H1 (cell line): Measurements from ENCODE around the gene RREB1. TPM values are rescaled to one million over a fixed set of nuclear protein-coding genes. Genes with fewer than 3 reads are reported as not detected.

Source experiments
- CTCF ChIA-PET: fragments of 300-600 bp; sonication (Branson Sonifier 250); formaldehyde crosslinking; loops from one replicate; lab custom pipeline; 2021; ENCODE audit not compliant: partially characterized antibody; lab: Charles Lee
- POLR2A ChIA-PET: fragments of 300-600 bp; sonication (Branson Sonifier 250); formaldehyde crosslinking; loops from one replicate; lab custom pipeline; 2021; ENCODE audit warnings: inconsistent platforms; ENCODE audit not compliant: partially characterized antibody; lab: Charles Lee
- DNase-seq, 2 experiments: peaks; one replicate each; pipeline versions ENCODE4 v3.0.0 to v3.0.0-alpha.2; 2010 to 2022; ENCODE audit warnings: low spot score in 2 of 2, low read depth in 1 of 2, mixed read lengths in 1 of 2
- FAIRE-seq: peaks from 2 replicates; lab custom pipeline; 2011; peaks lifted over from hg19 to GRCh38; lab: Jason Lieb, UNC
- H2AFZ ChIP-seq: 2 replicates; pipeline ENCODE4 v1.8.1; 2012; ENCODE audit warnings: low read length, inconsistent platforms
- H2AK5ac ChIP-seq: 2 replicates; pipeline ENCODE4 v1.6.1; 2013; ENCODE audit warnings: low read depth, low read length
- H2BK120ac ChIP-seq: replicated peaks from 2 replicates; pipeline ENCODE3; 2013; ENCODE audit warnings: low read depth, low read length, inconsistent platforms
- H2BK12ac ChIP-seq: 2 replicates; pipeline ENCODE4 v1.6.1; 2013; ENCODE audit warnings: low read depth, low read length
- H2BK15ac ChIP-seq: 2 replicates; pipeline ENCODE4 v1.6.1; 2013; ENCODE audit warnings: low read length
- H2BK20ac ChIP-seq: 2 replicates; pipeline ENCODE4 v1.6.1; 2013; ENCODE audit warnings: low read length
- H2BK5ac ChIP-seq: 2 replicates; pipeline ENCODE4 v1.6.1; 2013; ENCODE audit warnings: low read depth, low read length
- H3K14ac ChIP-seq: 2 replicates; pipeline ENCODE4 v1.6.1; 2013; ENCODE audit warnings: inconsistent platforms; ENCODE audit not compliant: insufficient read length
- H3K18ac ChIP-seq: 2 replicates; pipeline ENCODE4 v1.6.1; 2013; ENCODE audit warnings: low read length; ENCODE audit errors: extremely low read depth
- H3K23ac ChIP-seq: 2 replicates; pipeline ENCODE4 v1.6.1; 2013; ENCODE audit warnings: inconsistent platforms; ENCODE audit not compliant: insufficient read length
- H3K23me2 ChIP-seq: 2 replicates; pipeline ENCODE4 v1.6.1; 2013; ENCODE audit warnings: low read depth, low read length
- H3K27ac ChIP-seq: 2 replicates; pipeline ENCODE4 v1.6.1; 2011; ENCODE audit warnings: low read depth, low read length, inconsistent platforms
- H3K27me3 ChIP-seq, 4 experiments: replicated peaks in 1 of 4; 1 replicate in 1 of 4; 2 replicates in 3 of 4; pipeline versions ENCODE4 v1.6.1 to v1.8.1; 2011 to 2013; ENCODE audit warnings: low read length in 3 of 4, mild to moderate bottlenecking in 3 of 4, inconsistent platforms in 2 of 4, mixed read lengths in 2 of 4, moderate library complexity in 1 of 4; ENCODE audit not compliant: control insufficient read depth in 3 of 4, insufficient read depth in 3 of 4; ENCODE audit errors: extremely low read depth in 1 of 4
- H3K36me3 ChIP-seq, 4 experiments: 2 replicates each; pipeline versions ENCODE4 v1.6.1 to v1.8.1; 2011 to 2013; ENCODE audit warnings: mild to moderate bottlenecking in 4 of 4, low read length in 3 of 4, moderate library complexity in 2 of 4, control low read depth in 1 of 4, inconsistent platforms in 1 of 4; ENCODE audit not compliant: insufficient read depth in 4 of 4, control insufficient read depth in 2 of 4
- H3K4ac ChIP-seq: replicated peaks from 2 replicates; pipeline ENCODE3; 2013; ENCODE audit warnings: low read length, low read depth, mixed read lengths, inconsistent platforms; ENCODE audit not compliant: insufficient read length
- H3K4me1 ChIP-seq, 4 experiments: replicated peaks in 1 of 4; 1 replicate in 1 of 4; 2 replicates in 3 of 4; pipeline versions ENCODE4 v1.6.1 to v1.8.1; 2011 to 2013; ENCODE audit warnings: low read length in 3 of 4, inconsistent platforms in 2 of 4, mixed read lengths in 1 of 4; ENCODE audit not compliant: insufficient read depth in 4 of 4, control insufficient read depth in 3 of 4
- H3K4me2 ChIP-seq, 2 experiments: 2 replicates each; pipeline versions ENCODE4 v1.6.1 to v1.8.1; 2011 to 2013; ENCODE audit warnings: low read depth in 2 of 2, low read length in 2 of 2, control low read depth in 1 of 2, inconsistent platforms in 1 of 2, mild to moderate bottlenecking in 1 of 2; ENCODE audit not compliant: insufficient read depth in 1 of 2
- H3K4me3 ChIP-seq, 4 experiments: fragments of 200-600, 300-600 bp in 1 of 4; sonication (generic), shearing (Covaris generic), sonication (Bioruptor Twin) in 1 of 4; 2 replicates each; pipeline versions ENCODE4 v1.5.1 to v1.8.1; 2011 to 2016; ENCODE audit warnings: low read length in 4 of 4, low read depth in 3 of 4, control low read depth in 2 of 4, inconsistent platforms in 2 of 4, mild to moderate bottlenecking in 2 of 4, mixed read lengths in 1 of 4, moderate library complexity in 1 of 4; ENCODE audit not compliant: insufficient read depth in 2 of 4; ENCODE audit errors: extremely low read depth in 1 of 4
- H3K56ac ChIP-seq: replicated peaks from 2 replicates; pipeline ENCODE3; 2013; ENCODE audit warnings: low read depth, mild to moderate bottlenecking, mixed read lengths, low read length, inconsistent platforms; ENCODE audit not compliant: insufficient read length
- H3K79me1 ChIP-seq: 2 replicates; pipeline ENCODE4 v1.6.1; 2013; ENCODE audit warnings: low read depth, low read length, control low read depth
- H3K79me2 ChIP-seq, 2 experiments: 2 replicates each; pipeline versions ENCODE4 v1.6.1 to v1.8.1; 2012 to 2013; ENCODE audit warnings: low read length in 2 of 2, mild to moderate bottlenecking in 2 of 2, inconsistent platforms in 1 of 2; ENCODE audit not compliant: insufficient read depth in 2 of 2, control insufficient read depth in 1 of 2
- H3K9ac ChIP-seq, 4 experiments: replicated peaks in 1 of 4; 1 replicate in 1 of 4; 2 replicates in 3 of 4; pipeline versions ENCODE4 v1.6.1 to v1.8.1; 2011 to 2013; ENCODE audit warnings: low read depth in 3 of 4, low read length in 3 of 4, control low read depth in 2 of 4, mild to moderate bottlenecking in 2 of 4, moderate library complexity in 2 of 4, inconsistent platforms in 1 of 4; ENCODE audit errors: extremely low read depth in 1 of 4
- H3K9me3 ChIP-seq, 2 experiments: 2 replicates each; pipeline versions ENCODE4 v1.6.1 to v1.8.1; 2012 to 2013; ENCODE audit warnings: mild to moderate bottlenecking in 2 of 2, moderate library complexity in 2 of 2, control low read depth in 1 of 2, inconsistent platforms in 1 of 2, low read depth in 1 of 2, low read length in 1 of 2, mixed read lengths in 1 of 2; ENCODE audit not compliant: insufficient read depth in 2 of 2
- H4K20me1 ChIP-seq, 2 experiments: replicated peaks in 1 of 2; 2 replicates each; pipeline versions ENCODE3 to v1.8.1; 2011 to 2013; ENCODE audit warnings: inconsistent platforms in 2 of 2, low read length in 2 of 2, mild to moderate bottlenecking in 1 of 2; ENCODE audit not compliant: insufficient read depth in 2 of 2, control insufficient read depth in 1 of 2
- H4K5ac ChIP-seq: 2 replicates; pipeline ENCODE4 v1.6.1; 2013; ENCODE audit warnings: low read length, low read depth, mixed read lengths, inconsistent platforms; ENCODE audit not compliant: insufficient read length
- H4K8ac ChIP-seq: 2 replicates; pipeline ENCODE4 v1.8.0; 2013; ENCODE audit warnings: mild to moderate bottlenecking, moderate library complexity, low read length, inconsistent platforms; ENCODE audit not compliant: insufficient read depth; ENCODE audit errors: extremely low read depth
- H4K91ac ChIP-seq: replicated peaks from 2 replicates; pipeline ENCODE3; 2013; ENCODE audit warnings: low read length, mixed read lengths, inconsistent platforms; ENCODE audit not compliant: insufficient read length
- BACH1 ChIP-seq: IDR thresholded peaks from 2 replicates; pipeline ENCODE4 v1.6.1; 2012; ENCODE audit warnings: low read length, improper control_type of control experiment
- CBX5 ChIP-seq: fragments of 300-800, 300-1000 bp; sonication (generic); IDR thresholded peaks from 2 replicates; pipeline ENCODE4 v1.7.1; 2016; ENCODE audit warnings: antibody characterized with exemption, low read length, low read depth
- EP300 ChIP-seq, 2 experiments: IDR thresholded peaks; 1 replicate in 1 of 2; 2 replicates in 1 of 2; pipeline ENCODE4 v1.6.1; 2011 to 2012; ENCODE audit warnings: low read depth in 2 of 2, low read length in 2 of 2, mild to moderate bottlenecking in 2 of 2, borderline replicate concordance in 1 of 2, inconsistent platforms in 1 of 2, moderate library complexity in 1 of 2
- FOSL1 ChIP-seq: IDR thresholded peaks from 2 replicates; pipeline ENCODE4 v1.6.1; 2011; ENCODE audit warnings: mild to moderate bottlenecking, low read depth, low read length, moderate library complexity; ENCODE audit not compliant: insufficient read depth
- HDAC2 ChIP-seq, 2 experiments: fragments of 300-600 bp in 1 of 2; sonication (generic) in 1 of 2; IDR thresholded peaks; 2 replicates each; pipeline ENCODE4 v1.6.1; 2011 to 2012; ENCODE audit warnings: low read depth in 2 of 2, low read length in 2 of 2, mild to moderate bottlenecking in 2 of 2, moderate library complexity in 2 of 2, borderline replicate concordance in 1 of 2, inconsistent platforms in 1 of 2
- NRF1 ChIP-seq: IDR thresholded peaks from 2 replicates; pipeline ENCODE4 v1.6.1; 2011; ENCODE audit warnings: mild to moderate bottlenecking, low read depth, low read length, improper control_type of control experiment
- POLR2AphosphoS5 ChIP-seq: IDR thresholded peaks from 2 replicates; pipeline ENCODE4 v1.6.1; 2011; ENCODE audit warnings: low read depth, low read length
- SIX5 ChIP-seq: IDR thresholded peaks from 2 replicates; pipeline ENCODE4 v1.6.1; 2011; ENCODE audit warnings: mild to moderate bottlenecking, low read depth, low read length
- SP1 ChIP-seq: IDR thresholded peaks from 2 replicates; pipeline ENCODE4 v1.6.1; 2011; ENCODE audit warnings: low read depth, low read length
- YY1 ChIP-seq: IDR thresholded peaks from 2 replicates; pipeline ENCODE4 v1.6.1; 2011; ENCODE audit warnings: low read depth, mild to moderate bottlenecking, low read length
- WGBS, 2 experiments: shearing (Covaris generic) in 1 of 2; methylation state at CpG; one replicate each; pipeline versions ENCODE4 v1.1.6 to v1.1.7; 2013 to 2015; ENCODE audit warnings: low lambda C conversion rate in 2 of 2, mixed read lengths in 2 of 2, inconsistent platforms in 1 of 2, low coverage in 1 of 2, missing lambda C conversion rate in 1 of 2; ENCODE audit not compliant: insufficient replicate concordance in 2 of 2, insufficient coverage in 1 of 2, insufficient read length in 1 of 2; ENCODE audit errors: extremely low coverage in 1 of 2, missing lambda C conversion rate in 1 of 2; 5-methylcytosine and 5-hydroxymethylcytosine counted together
- polyA plus RNA-seq, 7 experiments: library from polyadenylated mRNA; depleted of rRNA in 3 of 7; stranded (reverse) in 5 of 7; unstranded in 2 of 7; fragments of >200 nt in 5 of 7; fragments of 200-250 nt in 2 of 7; gene quantifications; 1 replicate in 5 of 7; 2 replicates in 1 of 7; 4 replicates in 1 of 7; pipeline versions ENCODE4 v1.2.1 to v1.2.3, GENCODE V29; 2011 to 2013; ENCODE audit warnings: missing spikeins in 2 of 7, mixed read lengths in 2 of 7
- total RNA-seq: library from RNA; stranded (reverse); fragmentation: NEBNext Ultra II Directional; extraction: Animal tissue kit (Norgen Biotek cat#: 25700); gene quantifications from 2 replicates; pipeline ENCODE4 v1.2.1, GENCODE V29; 2021
- TF ChIP-seq, protein P1 (sequence below): IDR thresholded peaks from 2 replicates; pipeline ENCODE4 v1.6.1; 2012; ENCODE audit warnings: low read length, inconsistent platforms

RREB1 gene
- total and polyA plus RNA-seq, 2 of the 8 experiments (the other 6 are each of a cell fraction or from before 2014, with no cell fraction given): 3.9 to 34.7 TPM

DNA sequence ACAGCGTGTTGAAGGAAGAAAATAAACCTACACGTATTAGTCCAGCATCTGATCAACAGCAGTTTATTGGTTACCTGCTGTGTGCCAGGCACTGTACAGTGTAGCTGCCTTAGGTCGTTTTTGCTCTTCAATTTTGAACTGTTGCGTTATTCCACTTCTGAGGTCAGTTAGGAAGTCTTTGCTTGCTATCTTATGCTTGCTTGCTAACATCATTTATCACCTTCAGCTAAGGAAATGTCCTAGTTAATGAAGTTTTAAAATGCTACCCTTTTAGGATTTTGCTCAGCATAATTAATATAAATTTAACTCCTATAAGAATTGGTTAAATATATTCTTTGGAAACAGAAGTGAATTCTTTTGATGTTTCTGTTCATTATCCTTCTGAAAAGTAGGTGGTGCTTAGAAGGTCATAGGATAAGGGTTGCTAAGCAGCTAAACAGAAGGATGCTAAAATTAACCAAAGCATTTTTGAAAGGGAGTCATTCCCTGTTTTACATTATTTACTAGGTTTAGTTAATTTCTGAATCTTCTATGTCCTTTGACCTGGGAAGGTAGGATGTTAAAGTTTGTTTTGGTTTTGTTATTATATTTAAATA, 3.4 kb downstream of the RREB1 start:
- no peak overlapping the region for H4K91ac ChIP-seq
- H4K5ac ChIP-seq: no peak overlapping the region
- H2AK5ac ChIP-seq: no peak overlapping the region
- peaks cover 8 to 18% (median 13%) of the 10 kb centered on the region in 4 experiments for H3K4me1 ChIP-seq
- H2BK15ac ChIP-seq: no peak overlapping the region
- WGBS, 2 experiments: 71% methylated on average over 4 of the region's 4 CpGs; no CpG with 5 or more reads in 1 of the 2 experiments
- H3K79me1 ChIP-seq: peaks cover 8% of the 10 kb centered on the region
- H3K14ac ChIP-seq: no peak overlapping the region
- H3K9me3 ChIP-seq: no peaks in the 10 kb centered on the region
- no peaks in the 10 kb centered on the region for H3K36me3 ChIP-seq
- H3K4me2 ChIP-seq: no peak overlapping the region
- H2BK5ac ChIP-seq: no peak overlapping the region
- H3K27me3 ChIP-seq: peaks cover 0 to 27% (median 11%) of the 10 kb centered on the region in 4 experiments; a peak in 5 of 7 replicates
- no peak overlapping the region for H4K8ac ChIP-seq
- no peak overlapping the region for H2BK120ac ChIP-seq
- H3K18ac ChIP-seq: no peak overlapping the region
- no peak overlapping the region for H3K4me3 ChIP-seq
- H3K56ac ChIP-seq: no peak overlapping the region
- ChIA-PET POLR2A (interaction anchor here (0.9 to 2.7 kb wide), 3 partner anchors 8 to 58 kb away, joined by 3 to 9 read pairs (median 5); no protein-coding TSS in a partner anchor), CTCF (interaction anchor here (1.9 to 2.0 kb wide), 2 partner anchors 8 to 127 kb away, joined by 4 read pairs; no protein-coding TSS in a partner anchor)
- no peak overlapping the region for H2BK20ac ChIP-seq
- H4K20me1 ChIP-seq: peaks cover 20 to 25% of the 10 kb centered on the region in 2 experiments
- no peak overlapping the region for H3K4ac ChIP-seq
- FAIRE-seq: no peak
- DNase-seq: no peak
- no peak overlapping the region for H2AFZ ChIP-seq
- H2BK12ac ChIP-seq: no peak overlapping the region
- H3K23me2 ChIP-seq: peaks cover 7% of the 10 kb centered on the region; the same call in 1 of the 2 replicates
- H3K79me2 ChIP-seq: peaks cover 5 to 68% of the 10 kb centered on the region in 2 experiments; a peak in 3 of 4 replicates
- no peak overlapping the region for H3K27ac ChIP-seq
- H3K23ac ChIP-seq: no peak overlapping the region
- no peak overlapping the region for H3K9ac ChIP-seq
- TF ChIP-seq BACH1: no peak
- no peak for TF ChIP-seq EP300 (IDR thresholded peaks at IDR 0.05; ENCODE audit: borderline replicate concordance in 1 of 2, low read depth in 2 of 2, low read length in 2 of 2)
- no peak for TF ChIP-seq YY1
- no peak for TF ChIP-seq CBX5
- TF ChIP-seq HDAC2 (IDR thresholded peaks at IDR 0.05; ENCODE audit: borderline replicate concordance in 1 of 2, low read depth in 2 of 2, low read length in 2 of 2): no peak
- TF ChIP-seq SP1: no peak
- TF ChIP-seq FOSL1: no peak
- no peak for TF ChIP-seq SIX5
- TF ChIP-seq POLR2AphosphoS5: no peak
- no peak for TF ChIP-seq NRF1
- TF ChIP-seq, protein P1, sequence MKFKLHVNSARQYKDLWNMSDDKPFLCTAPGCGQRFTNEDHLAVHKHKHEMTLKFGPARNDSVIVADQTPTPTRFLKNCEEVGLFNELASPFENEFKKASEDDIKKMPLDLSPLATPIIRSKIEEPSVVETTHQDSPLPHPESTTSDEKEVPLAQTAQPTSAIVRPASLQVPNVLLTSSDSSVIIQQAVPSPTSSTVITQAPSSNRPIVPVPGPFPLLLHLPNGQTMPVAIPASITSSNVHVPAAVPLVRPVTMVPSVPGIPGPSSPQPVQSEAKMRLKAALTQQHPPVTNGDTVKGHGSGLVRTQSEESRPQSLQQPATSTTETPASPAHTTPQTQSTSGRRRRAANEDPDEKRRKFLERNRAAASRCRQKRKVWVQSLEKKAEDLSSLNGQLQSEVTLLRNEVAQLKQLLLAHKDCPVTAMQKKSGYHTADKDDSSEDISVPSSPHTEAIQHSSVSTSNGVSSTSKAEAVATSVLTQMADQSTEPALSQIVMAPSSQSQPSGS: no peak
